Trophoblast cell (in vitro differentiated cells and primary cell): Measurements from ENCODE around the gene GADD45G.

Experiments used
- DNase-seq, 2 donors: peaks; one replicate each; pipeline ENCODE4 v3.0.0-alpha.2; 2016
- H2AFZ ChIP-seq: 2 replicates; pipeline ENCODE4 v1.6.1; 2013; ENCODE audit warnings: low read length, moderate library complexity, mild to moderate bottlenecking; ENCODE audit not compliant: insufficient read depth, poor library complexity
- H2AK5ac ChIP-seq: 2 replicates; pipeline ENCODE4 v1.6.1; 2013; ENCODE audit warnings: mild to moderate bottlenecking, low read length
- H2BK120ac ChIP-seq: 2 replicates; pipeline ENCODE4 v1.6.1; 2013; ENCODE audit warnings: low read length, mild to moderate bottlenecking, moderate library complexity; ENCODE audit not compliant: insufficient read depth, poor library complexity
- H2BK12ac ChIP-seq: 2 replicates; pipeline ENCODE4 v1.6.1; 2013; ENCODE audit warnings: mild to moderate bottlenecking, low read length, moderate library complexity
- H2BK5ac ChIP-seq: 2 replicates; pipeline ENCODE4 v1.6.1; 2013; ENCODE audit warnings: low read length, low read depth, moderate library complexity, mild to moderate bottlenecking; ENCODE audit not compliant: poor library complexity
- H3K14ac ChIP-seq: 2 replicates; pipeline ENCODE4 v1.6.1; 2013; ENCODE audit warnings: mild to moderate bottlenecking, low read length
- H3K18ac ChIP-seq: 2 replicates; pipeline ENCODE4 v1.6.1; 2013; ENCODE audit warnings: mild to moderate bottlenecking, low read length
- H3K23ac ChIP-seq: 2 replicates; pipeline ENCODE4 v1.6.1; 2013; ENCODE audit warnings: low read length
- H3K27ac ChIP-seq: 2 replicates; pipeline ENCODE4 v1.5.1; 2013; ENCODE audit warnings: low read depth, mild to moderate bottlenecking, inconsistent platforms, low read length, moderate library complexity
- H3K27me3 ChIP-seq: 2 replicates; pipeline ENCODE4 v1.6.1; 2013; ENCODE audit warnings: inconsistent platforms, mild to moderate bottlenecking, low read length, moderate library complexity; ENCODE audit not compliant: insufficient read depth
- H3K36me3 ChIP-seq, 2 experiments: 1 replicate in 1 of 2; 2 replicates in 1 of 2; pipeline ENCODE4 v1.6.1; 2013; ENCODE audit warnings: low read length in 2 of 2, mild to moderate bottlenecking in 2 of 2, moderate library complexity in 1 of 2; ENCODE audit not compliant: insufficient read depth in 2 of 2, control insufficient read depth in 1 of 2
- H3K4ac ChIP-seq: 2 replicates; pipeline ENCODE4 v1.6.1; 2013; ENCODE audit warnings: low read depth, mild to moderate bottlenecking, low read length, moderate library complexity
- H3K4me1 ChIP-seq, 2 experiments: 1 replicate in 1 of 2; 2 replicates in 1 of 2; pipeline ENCODE4 v1.6.1; 2013; ENCODE audit warnings: low read length in 2 of 2, mild to moderate bottlenecking in 2 of 2, moderate library complexity in 1 of 2; ENCODE audit not compliant: insufficient read depth in 2 of 2, control insufficient read depth in 1 of 2
- H3K4me2 ChIP-seq: 2 replicates; pipeline ENCODE4 v1.6.1; 2013; ENCODE audit warnings: inconsistent platforms, mild to moderate bottlenecking, low read length, moderate library complexity
- H3K4me3 ChIP-seq: 2 replicates; pipeline ENCODE4 v1.5.1; 2013; ENCODE audit warnings: mild to moderate bottlenecking, low read depth, low read length, inconsistent platforms
- H3K79me1 ChIP-seq: one replicate; pipeline ENCODE4 v1.6.1; 2013; ENCODE audit warnings: low read length
- H3K79me2 ChIP-seq: 2 replicates; pipeline ENCODE4 v1.6.1; 2013; ENCODE audit warnings: low read length, mild to moderate bottlenecking; ENCODE audit not compliant: control insufficient read depth, insufficient read depth, poor library complexity
- H3K9ac ChIP-seq: 2 replicates; pipeline ENCODE4 v1.6.1; 2013; ENCODE audit warnings: mild to moderate bottlenecking, low read length
- H3K9me3 ChIP-seq: 2 replicates; pipeline ENCODE4 v1.6.1; 2013; ENCODE audit warnings: low read depth, mild to moderate bottlenecking, control low read depth, inconsistent platforms, low read length; ENCODE audit not compliant: insufficient read depth
- H4K12ac ChIP-seq: 2 replicates; pipeline ENCODE4 v1.6.1; 2013; ENCODE audit warnings: low read depth, mild to moderate bottlenecking, low read length, moderate library complexity
- H4K8ac ChIP-seq: 2 replicates; pipeline ENCODE4 v1.6.1; 2013; ENCODE audit warnings: low read depth, mild to moderate bottlenecking, low read length, moderate library complexity
- H4K91ac ChIP-seq: one replicate; pipeline ENCODE4 v1.6.1; 2013; ENCODE audit warnings: low read depth, mild to moderate bottlenecking, low read length, moderate library complexity
- WGBS: extraction: QIAGEN DNeasy Blood & Tissue Kit; methylation state at CpG from one replicate; pipeline ENCODE4 v1.1.7; 2013; ENCODE audit warnings: missing lambda C conversion rate; ENCODE audit not compliant: insufficient read length, insufficient coverage; ENCODE audit errors: extremely low coverage; 5-methylcytosine and 5-hydroxymethylcytosine counted together

Gene GADD45G

GRCh38 chr9:89628601-89629000 lies 23.8 kb downstream of the GADD45G start:
- Histone ChIP-seq H4K91ac (no peak overlapping the region), H3K9ac (no peak overlapping the region), H2BK120ac (no peak overlapping the region), H3K79me1 (no peaks in the 10 kb centered on the region), H2AK5ac (no peak overlapping the region), H3K4me2 (no peak overlapping the region), H3K4me1 (peaks cover 0 to 6% of the 10 kb centered on the region in 2 experiments), H3K9me3 (peaks cover 4% of the 10 kb centered on the region), H3K4me3 (no peak overlapping the region), H3K18ac (no peak overlapping the region), H3K27ac (no peak overlapping the region), H3K14ac (no peak overlapping the region), H2BK12ac (no peak overlapping the region), H2AFZ (no peak overlapping the region), H3K36me3 (no peaks in the 10 kb centered on the region), H4K8ac (no peak overlapping the region), H2BK5ac (no peak overlapping the region), H3K27me3 (no peaks in the 10 kb centered on the region), H3K4ac (no peak overlapping the region), H3K79me2 (no peaks in the 10 kb centered on the region), H4K12ac (no peak overlapping the region), H3K23ac (no peak overlapping the region)
- no peak for DNase-seq
- WGBS, result no CpG with 5 or more reads among the region's 2 CpGs

- no peaks in the 10 kb centered on the region for H3K79me2 ChIP-seq
- no peaks in the 10 kb centered on the region for H3K79me1 ChIP-seq
- no peak overlapping the region for H3K4me3 ChIP-seq
- H2AFZ ChIP-seq, result no peak overlapping the region
- DNase-seq, result no peak
- no peak overlapping the region for H2BK12ac ChIP-seq
- no peak overlapping the region for H3K9ac ChIP-seq
- H4K8ac ChIP-seq, result no peak overlapping the region
- no peaks in the 10 kb centered on the region for H3K36me3 ChIP-seq
- no peak overlapping the region for H3K14ac ChIP-seq
- H3K27ac ChIP-seq, result no peak overlapping the region
- H2AK5ac ChIP-seq, result no peak overlapping the region
- H2BK5ac ChIP-seq, result no peak overlapping the region
- peaks cover 0 to 4% of the 10 kb centered on the region in 2 experiments for H3K4me1 ChIP-seq
- H3K27me3 ChIP-seq, result no peaks in the 10 kb centered on the region
- no peak overlapping the region for H3K4me2 ChIP-seq
- no peak overlapping the region for H3K23ac ChIP-seq
- H3K18ac ChIP-seq, result no peak overlapping the region
- H2BK120ac ChIP-seq, result no peak overlapping the region
- peaks cover 4% of the 10 kb centered on the region for H3K9me3 ChIP-seq
- no peak overlapping the region for H4K91ac ChIP-seq
- no CpG with 5 or more reads among the region's 12 CpGs for WGBS
- H3K4ac ChIP-seq, result no peak overlapping the region
- no peak overlapping the region for H4K12ac ChIP-seq
Measured at GRCh38 chr9:89629081-89629976, 24.5 kb downstream of the GADD45G start.

GRCh38 chr9:89630508-89630907 lies 25.7 kb downstream of the GADD45G start:
- Histone ChIP-seq H3K18ac (no peak overlapping the region), H3K36me3 (no peaks in the 10 kb centered on the region), H2BK120ac (no peak overlapping the region), H3K9me3 (peaks cover 4% of the 10 kb centered on the region), H3K9ac (no peak overlapping the region), H3K79me2 (no peaks in the 10 kb centered on the region), H2BK12ac (no peak overlapping the region), H2AK5ac (no peak overlapping the region), H4K12ac (no peak overlapping the region), H3K79me1 (no peaks in the 10 kb centered on the region), H2AFZ (no peak overlapping the region), H3K4ac (no peak overlapping the region), H4K91ac (no peak overlapping the region), H2BK5ac (no peak overlapping the region), H3K23ac (no peak overlapping the region), H3K27me3 (no peaks in the 10 kb centered on the region), H3K4me3 (no peak overlapping the region), H3K4me1 (peaks cover 4 to 7% of the 10 kb centered on the region in 2 experiments), H3K27ac (no peak overlapping the region), H4K8ac (no peak overlapping the region), H3K14ac (no peak overlapping the region), H3K4me2 (no peak overlapping the region)
- WGBS, result no CpG with 5 or more reads among the region's 5 CpGs
- DNase-seq, result no peak

- Histone ChIP-seq H3K4me1 (peaks cover 11% of the 10 kb centered on the region in 2 experiments), H3K79me2 (no peaks in the 10 kb centered on the region), H3K4ac (no peak overlapping the region), H2AFZ (no peak overlapping the region), H3K18ac (no peak overlapping the region), H3K4me3 (no peak overlapping the region), H3K27ac (no peak overlapping the region), H2BK12ac (no peak overlapping the region), H4K12ac (no peak overlapping the region), H3K36me3 (no peaks in the 10 kb centered on the region), H2AK5ac (no peak overlapping the region), H3K4me2 (no peak overlapping the region), H3K14ac (no peak overlapping the region), H2BK120ac (no peak overlapping the region), H2BK5ac (no peak overlapping the region), H3K9me3 (peaks cover 1% of the 10 kb centered on the region), H3K23ac (no peak overlapping the region), H3K9ac (no peak overlapping the region), H3K27me3 (no peaks in the 10 kb centered on the region), H3K79me1 (peaks cover 2% of the 10 kb centered on the region), H4K8ac (no peak overlapping the region), H4K91ac (no peak overlapping the region)
- WGBS, result no CpG with 5 or more reads among the region's 6 CpGs
- DNase-seq, result no peak
Measured at GRCh38 chr9:89631384-89631783, 26.6 kb downstream of the GADD45G start.
